Suprapubic skin (tissue), 3 donors: ENCODE results near the gene DCTN5.

Experiments used
- CTCF ChIP-seq, 2 donors: fragments of 200-600 bp in 1 of 2; fragments of 450-650 bp in 1 of 2; sonication (generic) in 1 of 2; IDR thresholded peaks; one replicate each; pipeline ENCODE4 v1.5.1; 2016 to 2019; ENCODE audit warnings: antibody characterized with exemption in 2 of 2, mild to moderate bottlenecking in 1 of 2, moderate library complexity in 1 of 2
- EP300 ChIP-seq: sonication (generic); formaldehyde crosslinking; IDR thresholded peaks from one replicate; pipeline ENCODE4 v1.6.1; 2017; ENCODE audit warnings: antibody characterized with exemption
- POLR2A ChIP-seq, 2 donors: fragments of 450-650 bp; IDR thresholded peaks; one replicate each; pipeline ENCODE4 v1.6.1; 2017; ENCODE audit warnings: antibody characterized with exemption in 2 of 2, mild to moderate bottlenecking in 2 of 2, moderate library complexity in 2 of 2

- TF ChIP-seq CTCF (IDR thresholded peaks at IDR 0.05) (no peak), POLR2A (IDR thresholded peaks at IDR 0.05) (peak in 1 of 2 donors; percentile 35), EP300 (no peak)
Measured at GRCh38 chr16:23640931-23641765, at the start of gene DCTN5, which contains the start of gene PALB2.
